BJ (cell line): Measurements from ENCODE around the gene LRRC34. TPM values are rescaled to one million over a fixed set of nuclear protein-coding genes. Genes with fewer than 3 reads are reported as not detected.

Experiments used
- CTCF ChIA-PET: fragments of 350-600 bp; formaldehyde crosslinking; extraction: SDS; loops from one replicate; lab custom pipeline; 2021; ENCODE audit warnings: antibody characterized with exemption, inconsistent platforms; lab: Yijun Ruan, JAX
- POLR2A ChIA-PET: fragments of 300-600 bp; sonication (Branson Sonifier 250); formaldehyde crosslinking; extraction: SDS; loops from one replicate; lab custom pipeline; 2021; ENCODE audit warnings: antibody characterized with exemption; lab: Charles Lee
- DNase-seq: peaks from one replicate; pipeline ENCODE4 v3.0.0-alpha.2; 2011; ENCODE audit warnings: low read depth
- H3K27me3 ChIP-seq: 2 replicates; pipeline ENCODE4 v1.6.0; 2011; ENCODE audit warnings: low read length; ENCODE audit not compliant: control insufficient read depth, insufficient read depth
- H3K36me3 ChIP-seq: 2 replicates; pipeline ENCODE4 v1.5.1; 2011; ENCODE audit warnings: low read length; ENCODE audit not compliant: control insufficient read depth, insufficient read depth
- H3K4me3 ChIP-seq: 2 replicates; pipeline ENCODE4 v1.5.1; 2011; ENCODE audit warnings: low read depth, mild to moderate bottlenecking, control low read depth, low read length
- CTCF ChIP-seq: IDR thresholded peaks from 2 replicates; pipeline ENCODE4 v1.5.1; 2011; ENCODE audit warnings: low read depth, mild to moderate bottlenecking, control low read depth, inconsistent platforms, low read length, moderate library complexity; ENCODE audit not compliant: insufficient read depth
- polyA plus RNA-seq: library from polyadenylated mRNA; depleted of rRNA; stranded (reverse); fragments of >200 nt; gene quantifications from 2 replicates; pipeline ENCODE4 v1.2.3, GENCODE V29; 2011

LRRC34 gene
- polyA plus RNA-seq, 1 experiment: 1.6 TPM

- H3K36me3 ChIP-seq: peaks cover 1% of the 10 kb centered on the region; the same call in 1 of the 2 replicates
- no peak for DNase-seq
- CTCF ChIA-PET: no interaction called here
- peak within 1 kb of the TSS; percentile 99 for H3K4me3 ChIP-seq
- peak; percentile 40; the same call in 1 of the 2 replicates for TF ChIP-seq CTCF
- H3K27me3 ChIP-seq: no peaks in the 10 kb centered on the region
- POLR2A ChIA-PET: interaction anchor here (0.7 to 1.4 kb wide), 2 partner anchors 18 to 896 kb away, joined by 3 to 4 read pairs; no protein-coding TSS in a partner anchor
These were observed 39.5 kb downstream of the LRRC34 start, which contains the start of gene MYNN for GRCh38 chr3:169772897-169773816. MYNN (plus strand) TSS chr3:169773396; CDS start chr3:169774296, 900 bp downstream.

- POLR2A ChIA-PET: interaction anchor here (0.7 to 1.4 kb wide), 2 partner anchors 19 to 895 kb away, joined by 3 to 4 read pairs; no protein-coding TSS in a partner anchor
- Histone ChIP-seq H3K27me3 (no peaks in the 10 kb centered on the region), H3K36me3 (no peaks in the 10 kb centered on the region; the same call in 1 of the 2 replicates), H3K4me3 (peak overlapping the region; percentile 99)
- no peak for TF ChIP-seq CTCF
- no peak for DNase-seq
- CTCF ChIA-PET: no interaction called here
These were observed 40.3 kb downstream of the LRRC34 start for GRCh38 chr3:169772305-169772896.

- peak overlapping the region; percentile 99 for H3K4me3 ChIP-seq
- no peaks in the 10 kb centered on the region for H3K27me3 ChIP-seq
- H3K36me3 ChIP-seq: no peaks in the 10 kb centered on the region; the same call in 1 of the 2 replicates
- ChIA-PET POLR2A (interaction anchor here (0.6 to 1.4 kb wide), 2 partner anchors 9 to 19 kb away, joined by 3 read pairs; no protein-coding TSS in a partner anchor), CTCF (no interaction called here)
- no peak for DNase-seq
- TF ChIP-seq CTCF: no peak
These were observed 41.0 kb downstream of the LRRC34 start for GRCh38 chr3:169771497-169772304.

GRCh38 chr3:169769287-169770181 lies 43.2 kb downstream of the LRRC34 start, which contains the start of gene ACTRT3:
ACTRT3 (minus strand) TSS chr3:169769561; CDS start chr3:169769520, 41 bp downstream.
- no peaks in the 10 kb centered on the region for H3K27me3 ChIP-seq
- H3K36me3 ChIP-seq: no peaks in the 10 kb centered on the region
- ChIA-PET CTCF (interaction anchor here (0.9 kb wide), 1 partner anchor 198 kb away, joined by 4 read pairs; the partner anchor contains the start of gene SEC62), POLR2A (no interaction called here)
- peak within 1 kb of the TSS; percentile 52 for H3K4me3 ChIP-seq
- peak; percentile 15; the same call in 1 of the 2 replicates for TF ChIP-seq CTCF
- no peak for DNase-seq
